HG03342 (cell line): ENCODE data around the gene LRRK1.

ENCODE experiments used
- ATAC-seq: cut with Tn5 transposase; IDR thresholded peaks from one replicate; pipeline ENCODE4 v1.9.1; 2021; ENCODE audit warnings: mild to moderate bottlenecking, moderate library complexity; ENCODE audit not compliant: unreplicated experiment

Gene LRRK1

DNA sequence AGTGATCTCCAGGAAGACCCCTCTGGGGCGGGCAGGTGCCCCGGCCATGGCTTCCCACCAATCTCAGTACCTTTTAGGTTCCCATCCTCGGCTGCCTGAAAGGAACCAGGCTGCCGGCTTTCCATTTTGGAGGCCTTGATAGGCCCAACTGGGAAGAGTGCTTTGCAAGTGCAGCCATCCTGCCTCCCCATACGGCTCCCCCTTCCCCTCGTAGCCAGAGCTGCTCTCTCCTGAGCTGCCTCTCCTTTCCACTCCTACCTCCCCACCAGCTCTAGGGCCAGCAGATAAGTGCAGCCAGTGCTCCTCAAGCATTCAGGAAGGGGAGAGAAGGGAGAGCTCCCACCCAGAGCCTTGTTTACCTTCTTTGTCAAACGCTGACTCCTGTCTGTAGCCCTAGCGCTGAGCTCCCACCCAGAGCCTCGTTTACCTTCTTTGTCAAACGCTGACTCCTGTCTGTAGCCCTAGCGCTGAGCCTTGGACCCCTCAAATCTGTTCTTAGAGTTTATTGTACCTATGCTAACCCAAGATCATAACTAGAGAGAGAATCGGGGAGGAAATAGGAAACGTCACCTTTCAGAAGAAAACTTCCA is 133.0 kb downstream of the LRRK1 start:
- ATAC-seq = no peak

DNA sequence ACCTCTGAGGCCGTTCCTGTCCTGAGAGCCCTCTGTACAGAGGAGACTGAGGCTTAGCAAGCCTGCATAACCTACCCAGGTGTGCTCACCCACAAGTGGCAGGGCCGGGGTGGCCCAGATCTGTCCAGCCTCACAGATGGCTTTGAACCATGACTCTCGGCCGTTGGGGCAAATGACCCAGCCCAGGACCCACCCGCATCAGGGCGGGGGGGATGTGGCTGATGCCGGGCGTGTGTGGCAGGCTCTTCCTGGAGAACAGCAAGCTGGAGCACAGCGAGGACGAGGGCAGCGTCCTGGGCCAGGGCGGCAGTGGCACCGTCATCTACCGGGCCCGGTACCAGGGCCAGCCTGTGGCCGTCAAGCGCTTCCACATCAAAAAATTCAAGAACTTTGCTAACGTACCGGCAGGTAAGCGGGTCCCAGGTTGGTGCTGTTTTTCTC is 133.5 kb downstream of the LRRK1 start:
- ATAC-seq = no peak

DNA sequence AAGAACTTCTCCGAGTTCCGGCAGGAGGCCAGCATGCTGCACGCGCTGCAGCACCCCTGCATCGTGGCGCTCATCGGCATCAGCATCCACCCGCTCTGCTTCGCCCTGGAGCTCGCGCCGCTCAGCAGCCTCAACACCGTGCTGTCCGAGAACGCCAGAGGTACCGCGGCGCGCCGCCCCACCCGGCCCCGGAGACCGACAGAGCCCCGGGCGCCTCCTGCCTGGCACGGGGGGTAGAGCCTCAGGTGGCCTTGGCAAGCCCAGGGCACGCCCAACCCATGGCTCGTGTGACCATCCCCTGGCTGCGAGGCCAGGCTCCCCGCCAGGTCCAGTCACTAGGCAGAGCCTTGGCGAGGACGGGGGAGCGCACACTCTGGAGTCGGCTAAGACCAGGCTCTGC is 134.1 kb downstream of the LRRK1 start:
- ATAC-seq = no peak

DNA sequence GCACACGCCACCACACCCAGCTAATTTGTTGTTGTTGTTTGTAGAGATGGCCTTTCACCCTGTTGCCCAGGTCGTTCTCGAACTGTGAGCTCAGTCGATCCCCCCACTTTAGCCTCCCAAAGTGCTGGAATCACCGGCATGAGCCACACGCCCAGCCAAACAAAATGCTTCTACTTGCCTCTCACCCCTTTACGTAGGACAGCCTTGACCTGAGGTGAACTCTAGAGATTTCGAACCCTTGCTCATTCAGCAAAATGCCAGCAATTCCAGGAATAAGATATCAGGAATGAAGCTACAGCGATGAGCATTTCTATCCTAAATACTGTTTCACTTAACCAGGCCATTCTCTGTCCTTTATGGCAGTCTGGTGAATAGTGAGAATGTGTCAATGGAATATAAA is 135.0 kb downstream of the LRRK1 start:
- ATAC-seq = no peak

DNA sequence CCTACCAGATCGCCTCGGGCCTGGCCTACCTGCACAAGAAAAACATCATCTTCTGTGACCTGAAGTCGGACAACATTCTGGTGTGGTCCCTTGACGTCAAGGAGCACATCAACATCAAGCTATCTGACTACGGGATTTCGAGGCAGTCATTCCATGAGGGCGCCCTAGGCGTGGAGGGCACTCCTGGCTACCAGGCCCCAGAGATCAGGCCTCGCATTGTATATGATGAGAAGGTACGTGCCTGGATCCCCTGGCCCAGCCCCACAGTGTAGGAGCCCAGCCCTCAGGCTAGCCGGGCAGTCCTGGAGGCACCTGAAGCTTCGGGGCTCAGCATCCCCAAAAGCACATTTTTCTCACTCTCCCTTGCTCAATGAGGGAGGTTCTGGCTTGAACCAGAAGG is 135.8 kb downstream of the LRRK1 start:
- no peak for ATAC-seq

DNA sequence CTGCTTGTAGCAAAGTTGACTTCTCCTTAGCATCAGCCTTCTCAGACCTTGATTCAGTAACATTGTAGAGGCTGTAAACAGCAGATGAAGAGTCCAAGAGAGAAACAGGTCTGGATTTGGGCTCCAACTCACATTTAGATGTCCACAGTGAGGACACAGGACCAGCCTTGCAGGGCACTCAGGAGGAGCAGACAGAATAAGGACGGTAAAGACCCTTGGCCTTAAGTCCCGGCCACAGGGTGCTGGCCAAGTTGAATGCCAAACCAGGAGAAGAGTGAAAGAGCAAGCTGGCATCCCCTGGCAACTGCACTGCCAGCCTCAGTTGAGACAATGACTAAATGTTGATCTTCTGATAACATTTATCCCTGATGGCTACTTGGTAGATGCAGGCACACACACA is 136.3 kb downstream of the LRRK1 start:
- ATAC-seq = no peak

DNA sequence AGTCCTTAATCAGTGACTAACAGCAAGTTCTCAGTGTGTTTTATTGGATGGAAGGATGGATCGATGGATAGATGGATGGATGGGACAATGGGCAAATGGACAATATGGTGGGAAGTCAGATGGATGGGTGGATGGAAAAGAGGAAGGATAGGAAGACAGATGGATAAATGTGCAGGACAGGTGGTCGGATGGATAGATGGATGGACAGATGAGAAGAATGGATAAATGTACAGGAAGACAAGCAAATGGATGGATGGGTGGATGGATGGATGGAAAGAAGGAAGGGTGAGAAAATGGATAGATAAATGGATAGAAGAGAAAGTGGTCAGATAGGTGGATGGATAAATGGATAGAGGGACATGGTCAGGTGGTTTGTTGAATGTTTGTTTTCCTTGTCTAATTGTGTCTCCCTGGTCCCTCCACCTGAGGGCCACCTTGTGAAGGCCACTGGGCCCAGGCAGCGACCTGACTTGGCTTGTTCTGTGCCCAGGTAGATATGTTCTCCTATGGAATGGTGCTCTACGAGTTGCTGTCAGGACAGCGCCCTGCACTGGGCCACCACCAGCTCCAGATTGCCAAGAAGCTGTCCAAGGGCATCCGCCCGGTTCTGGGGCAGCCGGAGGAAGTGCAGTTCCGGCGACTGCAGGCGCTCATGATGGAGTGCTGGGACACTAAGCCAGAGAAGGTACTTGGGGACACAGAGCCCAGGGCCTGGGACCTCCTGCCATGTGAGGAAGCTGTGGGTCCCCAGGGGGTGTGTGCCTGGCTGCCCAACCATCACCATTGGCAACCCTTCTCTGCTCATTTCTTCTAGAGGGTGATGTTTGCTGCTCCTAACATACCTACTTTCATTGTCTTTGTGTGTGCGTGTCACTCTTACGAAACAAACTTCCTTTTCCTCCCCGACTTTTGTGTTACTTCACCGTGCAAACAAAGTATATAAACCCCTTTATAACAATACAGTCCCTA is 137.5 kb downstream of the LRRK1 start:
- ATAC-seq = no peak

DNA sequence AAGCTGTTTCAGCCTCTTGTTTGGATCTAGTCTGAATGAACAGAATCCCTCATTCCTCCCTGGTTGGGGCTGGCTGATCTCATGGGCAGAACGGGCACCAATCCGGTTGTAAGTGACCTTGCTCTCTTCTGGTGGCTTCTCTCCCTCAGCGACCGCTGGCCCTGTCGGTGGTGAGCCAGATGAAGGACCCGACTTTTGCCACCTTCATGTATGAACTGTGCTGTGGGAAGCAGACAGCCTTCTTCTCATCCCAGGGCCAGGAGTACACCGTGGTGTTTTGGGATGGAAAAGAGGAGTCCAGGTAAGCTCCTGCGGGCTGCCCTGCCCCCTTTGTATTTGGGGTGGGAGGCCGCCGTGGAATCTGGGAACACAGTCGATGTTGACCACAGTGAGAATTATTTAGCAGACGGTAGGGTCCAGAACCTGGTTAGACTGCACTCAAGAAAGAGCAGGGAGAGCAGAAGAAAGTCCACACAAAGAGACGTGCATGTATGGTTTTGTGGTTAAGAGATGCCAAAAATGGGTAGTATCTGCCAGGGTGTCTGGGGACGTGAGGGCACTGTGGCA is 138.8 kb downstream of the LRRK1 start:
- ATAC-seq = no peak

DNA sequence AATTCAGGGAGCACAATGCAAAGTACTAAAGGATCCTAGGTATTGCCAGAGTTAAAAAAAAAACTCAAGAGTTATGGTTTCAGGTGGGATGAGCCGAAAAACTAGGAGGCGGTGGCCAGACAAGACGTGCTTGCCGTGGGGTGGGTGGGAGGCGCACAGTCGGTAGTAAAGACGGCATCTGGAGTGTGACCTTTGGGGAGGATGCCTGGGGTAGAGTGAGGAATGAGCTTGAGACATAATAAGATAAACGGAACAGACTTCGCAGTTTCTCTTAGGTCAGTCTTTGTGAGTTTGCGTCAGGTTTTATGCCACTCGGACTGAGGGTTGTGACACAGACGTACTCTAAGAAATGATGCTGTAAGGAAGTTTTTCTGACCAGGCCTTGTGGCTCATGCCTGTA is 139.6 kb downstream of the LRRK1 start:
- no peak for ATAC-seq

DNA sequence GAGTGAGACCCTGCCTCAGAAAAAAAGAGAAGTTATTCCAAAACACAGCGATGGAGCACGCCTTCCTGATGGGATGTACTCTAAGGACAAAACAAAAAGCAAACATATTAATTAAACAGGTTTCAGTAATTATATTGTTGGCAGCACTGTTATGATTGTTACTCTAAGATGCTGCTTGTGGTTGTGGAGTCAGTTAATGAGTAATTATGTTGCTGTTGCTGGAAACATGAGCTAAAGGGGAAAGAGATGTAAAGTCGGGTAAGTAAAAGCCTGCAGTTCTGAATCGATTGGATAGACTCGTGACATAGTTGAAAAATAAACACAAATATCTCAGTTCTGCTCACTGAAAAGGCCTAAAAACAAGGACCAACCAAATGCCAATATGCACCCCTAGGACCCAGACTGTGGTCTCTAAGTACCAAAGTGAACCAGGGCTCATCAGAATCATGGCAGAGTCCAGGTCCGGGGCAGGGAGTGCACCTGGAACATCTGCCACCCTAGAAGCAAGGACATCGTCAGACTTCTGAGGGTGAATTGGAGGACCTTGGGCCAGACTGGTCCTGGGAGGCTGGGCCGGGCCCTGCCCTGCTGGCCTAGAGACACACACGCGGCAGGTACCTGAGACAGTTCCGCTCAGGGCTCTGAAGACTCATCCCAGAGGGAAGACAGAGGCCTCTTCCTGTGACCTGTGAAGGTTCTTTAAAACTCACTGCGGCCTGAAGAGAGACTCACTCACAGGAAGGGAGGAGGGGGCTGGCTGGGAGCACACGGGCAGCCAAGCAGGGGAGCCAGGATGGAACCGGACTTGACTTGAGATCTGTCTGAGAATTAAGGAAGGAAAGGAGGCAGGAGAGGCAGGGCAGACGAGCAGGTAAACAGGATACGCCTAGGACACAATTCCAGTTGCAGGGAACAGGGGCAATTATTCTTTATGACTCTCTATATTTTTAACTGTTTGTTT is 140.5 kb downstream of the LRRK1 start:
- ATAC-seq = no peak

DNA sequence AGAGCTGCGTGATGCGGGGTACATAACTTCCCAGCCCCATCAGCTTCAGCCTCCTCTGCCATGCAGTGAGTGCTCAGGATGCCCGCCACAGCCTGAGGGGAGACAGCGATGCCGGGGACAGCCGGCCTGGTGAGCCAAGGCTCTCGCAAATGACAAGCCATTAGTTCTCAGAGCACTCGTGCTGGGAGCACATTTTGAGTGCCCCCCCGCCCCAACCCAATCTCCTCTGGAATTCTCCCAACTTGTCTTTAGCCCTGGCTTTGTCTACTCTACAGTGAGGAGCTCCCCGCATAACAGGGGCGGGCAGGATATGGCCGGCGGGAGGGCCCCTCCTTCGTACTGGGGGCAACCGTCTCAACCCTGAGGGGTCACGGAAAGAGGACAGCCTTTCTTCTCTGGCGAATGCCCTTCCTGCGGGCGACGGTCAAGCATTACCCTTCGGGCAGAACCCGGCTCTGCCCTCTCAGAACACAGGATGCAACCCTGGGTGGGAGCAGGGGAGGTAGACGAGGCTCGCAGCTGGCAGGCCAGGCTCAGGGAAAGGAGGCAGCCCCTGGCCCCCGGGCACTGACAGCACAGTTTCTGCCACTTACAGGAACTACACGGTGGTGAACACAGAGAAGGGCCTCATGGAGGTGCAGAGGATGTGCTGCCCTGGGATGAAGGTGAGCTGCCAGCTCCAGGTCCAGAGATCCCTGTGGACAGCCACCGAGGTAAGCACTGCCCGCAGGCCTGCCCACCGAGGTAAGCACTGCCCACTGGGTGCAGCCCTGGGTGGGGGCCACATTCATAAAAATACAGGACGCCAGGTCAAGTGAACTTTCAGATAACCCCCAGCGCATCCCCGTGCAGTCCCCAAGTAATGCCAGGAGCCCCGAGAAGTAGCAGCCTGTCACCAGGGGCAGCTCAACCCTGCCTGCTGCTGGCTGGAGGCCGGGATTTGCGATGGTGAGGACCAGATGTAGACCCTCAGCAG is 141.7 kb downstream of the LRRK1 start:
- no peak for ATAC-seq

DNA sequence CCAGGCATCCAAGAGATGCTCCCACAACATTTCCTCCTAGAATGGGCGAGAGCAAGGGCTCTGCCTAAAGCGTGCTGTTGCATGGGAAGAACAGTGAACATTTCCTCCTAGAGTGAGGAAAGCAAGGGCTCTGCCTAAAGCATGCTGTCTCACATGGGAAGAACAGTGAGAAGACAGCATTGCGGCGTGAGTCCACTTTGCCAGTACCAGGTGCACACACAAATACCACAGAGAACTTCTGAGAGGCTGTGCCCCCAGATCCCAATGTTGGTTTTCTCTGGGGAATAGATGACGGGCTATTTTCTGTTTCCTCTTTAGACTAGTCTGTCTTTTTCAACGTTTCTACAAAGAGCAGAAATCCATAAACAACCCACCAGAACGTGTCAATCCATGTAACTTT is 142.9 kb downstream of the LRRK1 start:
- no peak for ATAC-seq

DNA sequence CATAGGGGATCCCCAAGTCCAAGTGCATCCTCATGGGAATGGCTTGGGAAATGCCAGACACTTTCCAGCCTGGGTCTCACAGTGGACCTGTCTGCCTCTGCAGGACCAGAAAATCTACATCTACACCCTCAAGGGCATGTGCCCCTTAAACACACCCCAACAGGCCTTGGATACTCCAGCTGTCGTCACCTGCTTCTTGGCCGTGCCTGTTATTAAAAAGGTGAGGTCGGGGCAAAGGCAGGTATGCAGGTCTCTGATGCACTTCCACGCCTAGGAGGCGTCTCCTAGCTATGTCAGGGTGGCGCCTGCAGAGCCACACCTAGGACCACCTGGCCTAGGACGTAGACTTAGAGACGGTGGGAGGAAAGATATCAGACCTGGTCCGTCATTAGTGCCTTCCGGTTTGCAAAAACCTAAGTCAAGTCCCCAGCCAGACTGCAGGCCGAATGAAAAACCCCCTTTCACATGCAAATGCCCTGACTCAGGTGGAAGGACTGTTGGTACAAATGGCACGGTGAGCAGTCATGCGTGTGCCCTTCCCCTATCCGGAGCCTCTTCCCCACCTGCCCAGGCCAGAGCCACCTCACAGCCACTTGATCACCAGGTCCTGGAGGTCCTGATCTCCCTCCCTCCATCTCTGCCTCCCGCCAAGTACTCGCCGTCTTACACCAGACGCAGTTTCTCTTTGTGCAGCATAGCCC is 143.5 kb downstream of the LRRK1 start:
- no peak for ATAC-seq

DNA sequence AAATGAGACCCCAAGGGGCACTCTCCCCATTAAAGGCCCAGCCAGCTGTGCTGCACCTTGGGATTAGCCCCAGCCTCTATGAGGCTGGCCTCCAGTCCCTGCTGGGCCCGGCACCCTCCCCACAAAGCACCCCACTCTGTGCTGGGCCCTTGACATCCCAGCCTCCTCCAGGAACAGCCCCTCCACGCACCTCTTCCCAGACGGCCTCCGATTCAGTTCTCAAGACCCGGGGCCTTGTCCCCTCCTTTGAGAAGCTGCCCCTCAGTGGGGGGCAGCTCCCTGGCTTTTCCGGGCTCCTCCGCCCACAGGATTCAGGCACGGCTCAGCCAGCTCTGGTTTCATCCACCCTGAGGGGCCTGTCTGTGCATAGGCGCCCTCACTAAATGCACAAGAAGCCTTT is 144.1 kb downstream of the LRRK1 start:
- no peak for ATAC-seq

DNA sequence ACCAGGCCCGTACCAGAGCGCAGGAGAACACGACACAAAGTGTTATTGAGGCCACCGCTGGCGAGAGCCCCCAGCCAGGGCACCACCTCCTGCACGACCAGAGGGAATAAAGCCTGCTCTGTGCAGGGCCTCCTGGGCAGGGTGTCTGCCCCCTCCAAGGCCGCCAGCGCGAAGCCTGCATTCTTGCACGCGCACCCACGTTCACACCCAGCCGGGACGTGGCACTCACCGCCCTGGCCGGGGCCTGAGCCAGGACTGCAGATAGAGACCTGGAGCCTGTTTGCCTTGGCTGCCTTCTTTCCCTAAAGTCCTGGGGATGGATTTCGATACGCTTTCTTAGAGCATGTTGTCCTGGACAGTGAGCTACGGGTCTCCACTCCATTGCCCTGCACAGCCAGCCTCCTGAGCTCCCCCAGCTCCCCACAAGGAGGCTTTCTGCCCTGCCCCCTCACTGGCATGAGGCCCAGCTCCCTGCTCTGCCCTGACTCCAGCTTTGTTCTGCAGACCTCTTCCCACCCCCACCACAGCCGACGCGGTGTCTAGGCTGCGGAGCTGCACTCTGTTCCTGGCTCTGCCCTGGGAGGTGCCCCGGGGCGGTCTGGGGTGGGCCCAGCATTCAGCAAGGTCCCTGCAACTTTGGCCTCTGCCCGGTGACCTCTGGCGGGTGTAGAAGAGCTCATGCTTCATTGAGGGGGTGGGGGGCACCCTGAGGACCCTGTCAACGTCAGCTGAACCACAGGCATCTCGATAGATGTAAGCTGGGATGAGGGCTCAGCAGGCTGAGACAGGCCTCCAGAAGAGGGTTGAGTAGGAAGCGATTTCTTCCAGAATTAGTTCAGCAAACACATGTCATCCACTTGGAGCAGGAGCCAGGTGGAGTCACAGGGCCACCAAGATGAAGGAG is 145.0 kb downstream of the LRRK1 start:
- no peak for ATAC-seq

DNA sequence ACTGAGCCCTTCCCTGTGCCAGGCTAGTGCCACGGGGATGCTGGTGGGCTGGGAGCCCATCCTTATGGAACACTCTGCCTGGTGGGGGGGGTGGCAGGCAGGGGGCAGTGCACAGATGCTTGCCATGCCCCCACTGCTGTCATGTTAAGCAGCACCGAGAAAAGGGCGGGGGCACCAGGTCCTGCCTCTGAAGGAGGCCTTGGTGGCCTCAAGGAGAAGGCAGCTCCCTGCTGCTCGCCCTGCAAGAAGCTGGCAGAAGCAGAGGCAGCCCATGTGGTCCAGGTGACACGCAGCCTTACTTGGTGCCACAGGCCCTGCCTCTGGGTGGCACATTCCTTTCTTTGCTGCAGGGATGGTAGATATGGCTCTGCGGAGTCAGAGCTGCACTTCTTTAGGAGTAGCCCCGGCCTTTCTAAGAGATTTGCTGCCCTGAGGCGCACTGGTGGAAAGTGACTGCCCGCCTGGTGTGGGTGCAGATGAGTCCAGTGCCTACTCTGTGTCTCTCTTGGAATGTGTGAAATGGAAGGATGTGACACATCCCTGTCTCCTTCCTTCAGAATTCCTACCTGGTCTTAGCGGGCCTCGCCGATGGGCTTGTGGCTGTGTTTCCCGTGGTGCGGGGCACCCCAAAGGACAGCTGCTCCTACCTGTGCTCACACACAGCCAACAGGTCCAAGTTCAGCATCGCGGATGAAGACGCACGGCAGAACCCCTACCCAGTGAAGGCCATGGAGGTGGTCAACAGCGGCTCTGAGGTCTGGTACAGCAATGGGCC is 145.8 kb downstream of the LRRK1 start:
- ATAC-seq = no peak

DNA sequence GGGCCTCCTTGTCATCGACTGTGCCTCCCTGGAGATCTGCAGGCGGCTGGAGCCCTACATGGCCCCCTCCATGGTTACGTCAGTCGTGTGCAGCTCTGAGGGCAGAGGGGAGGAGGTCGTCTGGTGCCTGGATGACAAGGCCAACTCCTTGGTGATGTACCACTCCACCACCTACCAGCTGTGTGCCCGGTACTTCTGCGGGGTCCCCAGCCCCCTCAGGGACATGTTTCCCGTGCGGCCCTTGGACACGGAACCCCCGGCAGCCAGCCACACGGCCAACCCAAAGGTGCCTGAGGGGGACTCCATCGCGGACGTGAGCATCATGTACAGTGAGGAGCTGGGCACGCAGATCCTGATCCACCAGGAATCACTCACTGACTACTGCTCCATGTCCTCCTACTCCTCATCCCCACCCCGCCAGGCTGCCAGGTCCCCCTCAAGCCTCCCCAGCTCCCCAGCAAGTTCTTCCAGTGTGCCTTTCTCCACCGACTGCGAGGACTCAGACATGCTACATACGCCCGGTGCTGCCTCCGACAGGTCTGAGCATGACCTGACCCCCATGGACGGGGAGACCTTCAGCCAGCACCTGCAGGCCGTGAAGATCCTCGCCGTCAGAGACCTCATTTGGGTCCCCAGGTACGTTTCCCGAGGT is 146.5 kb downstream of the LRRK1 start:
- ATAC-seq = no peak
